CD4-positive, alpha-beta T cell (primary cell): ENCODE results near the gene HLA-A. TPM values are rescaled to one million over a fixed set of nuclear protein-coding genes. Genes with fewer than 3 reads are reported as not detected.

Experiments used
- ATAC-seq: fragments of 200-7000 bp; cut with Tn5 transposase; one replicate; pipeline ENCODE4 v1.10.0; 2022; ENCODE audit warnings: mild to moderate bottlenecking; ENCODE audit not compliant: poor library complexity
- CTCF ChIA-PET: fragments of 350-600 bp; sonication (Branson Sonifier 250); formaldehyde crosslinking; loops from one replicate; lab custom pipeline; 2021; ENCODE audit warnings: antibody characterized with exemption, inconsistent platforms; lab: Charles Lee
- POLR2A ChIA-PET: fragments of 350-600 bp; sonication (Branson Sonifier 250); formaldehyde crosslinking; loops from one replicate; lab custom pipeline; 2021; ENCODE audit warnings: antibody characterized with exemption, inconsistent platforms; lab: Charles Lee
- DNase-seq, 14 experiments: peaks; one replicate each; pipeline ENCODE4 v3.0.0-alpha.2; 2013 to 2020; ENCODE audit warnings: mixed read lengths in 2 of 14
- H3K27ac ChIP-seq, 2 donors: one replicate each; pipeline versions ENCODE4 v1.5.1 to v1.7.0; 2013; ENCODE audit warnings: low read length in 2 of 2, low read depth in 1 of 2, mild to moderate bottlenecking in 1 of 2
- H3K27me3 ChIP-seq, 2 experiments: 1 replicate in 1 of 2; 2 replicates in 1 of 2; pipeline versions ENCODE4 v1.6.1 to v1.7.0; 2013; ENCODE audit warnings: low read length in 2 of 2, control low read depth in 1 of 2, mild to moderate bottlenecking in 1 of 2, moderate library complexity in 1 of 2; ENCODE audit not compliant: insufficient read depth in 2 of 2, control insufficient read depth in 1 of 2
- H3K36me3 ChIP-seq: one replicate; pipeline ENCODE4 v1.6.1; 2013; ENCODE audit warnings: low read length, control low read depth; ENCODE audit not compliant: insufficient read depth
- H3K4me1 ChIP-seq: one replicate; pipeline ENCODE4 v1.6.1; 2013; ENCODE audit warnings: low read length, control low read depth; ENCODE audit not compliant: insufficient read depth
- H3K4me3 ChIP-seq: one replicate; pipeline ENCODE4 v1.5.1; 2013; ENCODE audit warnings: mild to moderate bottlenecking, low read length, moderate library complexity
- H3K9me3 ChIP-seq, 2 experiments: 1 replicate in 1 of 2; 2 replicates in 1 of 2; pipeline versions ENCODE4 v1.6.1 to v1.7.0; 2013; ENCODE audit warnings: low read length in 2 of 2, mild to moderate bottlenecking in 2 of 2, control low read depth in 1 of 2, moderate library complexity in 1 of 2; ENCODE audit not compliant: control insufficient read depth in 1 of 2, insufficient read depth in 1 of 2
- H3K27ac Mint-ChIP-seq: one replicate; pipeline ENCODE4 v1.8.0; 2020; ENCODE audit warnings: mixed read lengths
- H3K27me3 Mint-ChIP-seq: one replicate; pipeline ENCODE4 v1.8.0; 2021; ENCODE audit warnings: mixed read lengths
- H3K36me3 Mint-ChIP-seq: one replicate; pipeline ENCODE4 v1.8.0; 2021; ENCODE audit warnings: low read depth, mixed read lengths
- H3K4me1 Mint-ChIP-seq: one replicate; pipeline ENCODE4 v1.8.0; 2021; ENCODE audit warnings: low read depth, mixed read lengths
- H3K4me3 Mint-ChIP-seq: one replicate; pipeline ENCODE4 v1.8.0; 2020; ENCODE audit warnings: mild to moderate bottlenecking, mixed read lengths
- H3K9me3 Mint-ChIP-seq: one replicate; pipeline ENCODE4 v1.8.0; 2020; ENCODE audit warnings: mixed read lengths
- CTCF ChIP-seq: fragments of 200-600 bp; IDR thresholded peaks from one replicate; pipeline ENCODE4 v1.8.0; 2022; ENCODE audit warnings: antibody characterized with exemption, mild to moderate bottlenecking
- intact Hi-C, 2 experiments: fragments of 100-400 bp; cut with DNase I in 1 of 2; cut with micrococcal nuclease in 1 of 2; formaldehyde crosslinking; loops; one replicate each; pipeline versions ENCODE4 v1.15.1 to v1.9.0; 2023 to 2025; cut with DNase I, micrococcal nuclease
- total RNA-seq, 174 experiments: library from RNA in 2 of 174; stranded (reverse) in 2 of 174; gene quantifications; one replicate each; pipeline ENCODE4 v1.2.3 and lab custom pipeline; 2021 to 2026

The HLA-A gene
- total RNA-seq, 2 experiments from 2014 or later: 1,767 to 1,801 TPM

- DNase-seq: no peak
- CTCF ChIA-PET: interaction anchor here (1.3 to 1.6 kb wide), 3 partner anchors 25 to 121 kb away, joined by 4 to 9 read pairs (median 4); no protein-coding TSS in a partner anchor
- Mint-ChIP-seq H3K27me3 (peaks cover 25% of the 10 kb centered on the region), H3K4me1 (peaks cover 39% of the 10 kb centered on the region), H3K9me3 (no peaks in the 10 kb centered on the region), H3K27ac (no peak overlapping the region), H3K36me3 (no peaks in the 10 kb centered on the region), H3K4me3 (no peak overlapping the region)
- TF ChIP-seq CTCF: no peak
- Histone ChIP-seq H3K9me3 (no peaks in the 10 kb centered on the region), H3K27me3 (no peaks in the 10 kb centered on the region), H3K4me3 (no peak overlapping the region), H3K4me1 (peaks cover 47% of the 10 kb centered on the region), H3K27ac (no peak overlapping the region), H3K36me3 (no peaks in the 10 kb centered on the region)
- intact Hi-C loops: loop anchor here (1.0 to 10.0 kb wide), 5 partner anchors 42 to 262 kb away; partner anchors contain the start of gene HLA-F (in 1 of the 2)
- POLR2A ChIA-PET: interaction anchor here (1.2 kb wide), 1 partner anchor 23 kb away, joined by 3 read pairs; no protein-coding TSS in a partner anchor
- no peak for ATAC-seq
Measured at GRCh38 chr6:29968905-29969304, 26.6 kb downstream of the HLA-A start.

- H3K36me3 Mint-ChIP-seq: no peaks in the 10 kb centered on the region
- Histone ChIP-seq H3K9me3 (no peaks in the 10 kb centered on the region), H3K4me1 (peaks cover 43% of the 10 kb centered on the region), H3K4me3 (no peak overlapping the region), H3K27ac (no peak overlapping the region), H3K36me3 (no peaks in the 10 kb centered on the region), H3K27me3 (peaks cover 14% of the 10 kb centered on the region in 2 experiments)
- ChIA-PET POLR2A (no interaction called here), CTCF (no interaction called here)
- H3K27ac Mint-ChIP-seq: no peak overlapping the region
- no peak overlapping the region for H3K4me3 Mint-ChIP-seq
- DNase-seq: no peak
- no peak for TF ChIP-seq CTCF
- peaks cover 43% of the 10 kb centered on the region for H3K27me3 Mint-ChIP-seq
- intact Hi-C loops: loop anchor here in 1 of 2 experiments (2.0 kb wide), 1 partner anchor 38 kb away; no protein-coding TSS in a partner anchor
- no peaks in the 10 kb centered on the region for H3K9me3 Mint-ChIP-seq
- peaks cover 38% of the 10 kb centered on the region for H3K4me1 Mint-ChIP-seq
- no peak for ATAC-seq
Measured at GRCh38 chr6:29970711-29971110, 28.4 kb downstream of the HLA-A start.

GRCh38 chr6:29974901-29975560, 32.7 kb downstream of the HLA-A start:
- Histone ChIP-seq H3K27ac (no peak overlapping the region), H3K36me3 (no peaks in the 10 kb centered on the region), H3K9me3 (peaks cover 0 to 4% of the 10 kb centered on the region in 2 experiments), H3K4me3 (no peak overlapping the region), H3K4me1 (peaks cover 38% of the 10 kb centered on the region), H3K27me3 (peaks cover 33 to 36% of the 10 kb centered on the region in 2 experiments)
- Mint-ChIP-seq H3K9me3 (no peaks in the 10 kb centered on the region), H3K4me1 (peaks cover 36% of the 10 kb centered on the region), H3K4me3 (peak overlapping the region; percentile 60), H3K27ac (no peak overlapping the region), H3K36me3 (no peaks in the 10 kb centered on the region), H3K27me3 (peaks cover 62% of the 10 kb centered on the region)
- ATAC-seq (no peak), DNase-seq (peak in 1 of 14 experiments; percentile 14)
- ChIA-PET CTCF (interaction anchor here (1.1 to 1.2 kb wide), 2 partner anchors 127 to 142 kb away, joined by 3 to 4 read pairs; no protein-coding TSS in a partner anchor), POLR2A (interaction anchor here (0.6 to 4.4 kb wide), 10 partner anchors 9 to 267 kb away, joined by 3 to 28 read pairs (median 5); no protein-coding TSS in a partner anchor)
- TF ChIP-seq CTCF: no peak
- intact Hi-C loops: no loop called here
